Activated naive CD4-positive, alpha-beta T cell (primary cell): ENCODE data around the gene UBE4A.

ENCODE experiments used
- DNase-seq, 4 experiments: peaks; one replicate each; lab custom pipeline; 2025; lab: John Stamatoyannopoulos, UW

Gene UBE4A

DNA sequence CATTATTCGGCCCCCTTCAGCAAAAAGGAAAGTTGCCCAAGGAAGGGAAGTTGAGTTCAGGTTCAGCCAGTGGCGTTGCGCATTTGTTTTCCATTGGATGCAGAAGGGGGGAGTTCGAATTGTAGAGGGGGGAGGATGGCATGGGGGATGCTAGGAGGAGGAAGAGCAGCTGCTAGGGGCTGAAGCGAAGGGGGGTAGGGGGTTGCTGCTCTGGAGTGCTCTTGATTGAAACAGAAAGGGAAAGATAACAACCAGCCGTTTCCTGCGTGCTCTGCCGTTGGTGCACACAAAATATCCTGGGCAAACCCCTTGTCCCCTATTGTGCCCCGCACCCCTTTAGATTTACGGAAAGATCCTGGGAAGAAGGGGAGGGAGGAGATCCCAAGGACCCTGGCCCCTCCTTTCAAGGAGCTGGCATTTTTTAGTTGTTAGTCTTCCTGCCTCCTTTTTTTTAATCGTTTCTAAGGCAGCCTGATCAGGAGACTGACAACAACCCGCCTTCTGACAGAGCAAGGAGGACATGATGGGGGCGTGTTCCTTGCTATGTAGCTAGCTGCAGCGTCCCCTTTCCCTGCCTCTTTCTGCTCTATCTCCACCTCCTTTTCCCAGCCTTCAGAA, 79.0 kb downstream of the UBE4A start:
- DNase-seq: peak in 3 of 4 experiments; percentile 8 to 40 (median 19)

DNA sequence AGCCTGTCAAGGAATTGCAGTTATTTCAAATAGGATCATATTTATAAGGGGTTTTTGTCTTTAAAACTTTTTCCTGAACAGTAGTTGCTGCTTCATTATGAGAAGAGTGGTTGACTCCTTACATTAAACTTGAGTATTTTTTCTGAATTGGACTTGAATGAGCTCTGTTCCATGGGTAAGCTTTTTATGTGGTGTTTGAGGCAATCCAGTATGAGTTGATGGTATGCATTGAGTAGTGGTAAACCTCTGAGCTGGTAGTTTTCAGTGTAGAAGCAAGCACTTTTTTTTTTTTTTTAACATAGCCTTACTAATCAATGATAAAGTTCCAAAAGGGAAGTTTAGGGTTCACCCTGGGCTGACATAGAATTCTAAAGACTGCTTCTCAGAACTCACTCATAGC, 80.2 kb downstream of the UBE4A start:
- no peak for DNase-seq

DNA sequence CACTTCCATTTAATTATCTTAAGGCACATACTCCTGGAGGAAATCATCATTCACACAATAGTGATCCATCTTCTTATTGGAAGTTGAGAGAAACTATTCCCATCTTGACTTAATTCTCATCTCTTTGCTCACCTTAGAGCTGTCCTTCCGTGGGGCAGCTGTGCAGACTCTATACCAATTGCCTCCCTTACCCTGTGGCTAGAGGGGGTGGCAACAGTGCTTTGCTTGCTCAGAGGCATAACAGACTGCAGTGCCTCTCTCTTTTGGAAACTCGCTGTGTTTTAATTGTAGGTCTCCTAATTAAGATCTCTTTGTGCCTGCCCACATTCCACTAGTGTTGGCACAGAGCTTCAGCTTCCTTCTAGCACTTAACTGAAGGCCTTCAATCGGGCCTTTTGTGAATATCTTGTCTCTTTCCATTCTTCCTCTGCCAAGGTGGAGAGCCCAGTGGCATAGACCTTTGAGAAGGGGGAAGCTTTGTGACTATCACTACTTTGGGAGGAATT, 82.4 kb downstream of the UBE4A start:
- DNase-seq: no peak

DNA sequence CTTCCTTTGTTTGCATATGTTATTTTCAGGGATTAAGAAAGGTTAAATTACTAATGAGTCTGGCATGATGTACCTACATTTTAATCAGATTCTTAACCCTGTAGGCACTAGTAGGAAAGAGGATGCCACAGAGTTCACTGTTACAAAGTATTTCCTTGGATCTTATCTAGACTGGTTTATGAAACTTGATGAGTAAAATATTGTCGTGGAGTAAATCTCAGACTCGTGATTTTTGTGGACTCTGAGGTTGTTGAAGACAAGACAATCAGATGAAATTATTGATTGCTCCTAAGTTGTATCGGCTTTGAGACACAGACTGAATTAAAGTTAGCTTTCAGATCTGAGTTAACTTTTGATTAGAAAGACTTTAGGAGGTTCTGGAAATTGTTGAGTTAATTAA, 82.9 kb downstream of the UBE4A start:
- no peak for DNase-seq

DNA sequence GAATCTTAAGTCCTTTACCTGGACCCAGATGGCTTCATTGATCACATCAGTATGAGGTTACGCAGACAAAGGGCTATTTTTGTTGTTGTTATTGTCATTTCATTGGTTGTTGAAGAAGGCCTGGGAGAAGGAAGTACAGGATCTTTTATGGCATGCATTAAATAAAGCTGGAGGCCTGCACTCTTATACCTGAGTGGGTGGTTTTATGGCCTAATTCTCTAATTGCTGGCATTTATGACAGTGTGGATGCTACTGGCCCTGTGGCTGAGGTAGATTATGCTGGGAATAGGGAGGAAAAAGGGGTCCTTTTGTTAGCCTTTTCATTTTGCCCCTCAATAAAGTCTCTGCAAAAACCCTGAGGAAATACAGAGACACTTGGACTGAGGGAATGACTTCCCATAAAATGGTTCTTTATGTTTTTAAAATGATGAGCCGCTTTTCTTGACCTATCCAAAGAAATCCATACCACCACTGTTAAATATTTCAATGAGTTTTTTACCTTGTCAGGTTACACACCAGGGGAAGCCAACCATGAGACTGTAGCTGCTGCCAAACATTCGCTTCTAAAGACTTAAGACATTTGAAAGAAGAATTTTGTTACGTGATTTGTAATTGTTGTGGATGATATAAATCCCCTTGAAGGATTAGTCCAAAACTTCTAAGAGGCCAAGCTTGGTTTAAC, 83.6 kb downstream of the UBE4A start:
- DNase-seq: no peak

DNA sequence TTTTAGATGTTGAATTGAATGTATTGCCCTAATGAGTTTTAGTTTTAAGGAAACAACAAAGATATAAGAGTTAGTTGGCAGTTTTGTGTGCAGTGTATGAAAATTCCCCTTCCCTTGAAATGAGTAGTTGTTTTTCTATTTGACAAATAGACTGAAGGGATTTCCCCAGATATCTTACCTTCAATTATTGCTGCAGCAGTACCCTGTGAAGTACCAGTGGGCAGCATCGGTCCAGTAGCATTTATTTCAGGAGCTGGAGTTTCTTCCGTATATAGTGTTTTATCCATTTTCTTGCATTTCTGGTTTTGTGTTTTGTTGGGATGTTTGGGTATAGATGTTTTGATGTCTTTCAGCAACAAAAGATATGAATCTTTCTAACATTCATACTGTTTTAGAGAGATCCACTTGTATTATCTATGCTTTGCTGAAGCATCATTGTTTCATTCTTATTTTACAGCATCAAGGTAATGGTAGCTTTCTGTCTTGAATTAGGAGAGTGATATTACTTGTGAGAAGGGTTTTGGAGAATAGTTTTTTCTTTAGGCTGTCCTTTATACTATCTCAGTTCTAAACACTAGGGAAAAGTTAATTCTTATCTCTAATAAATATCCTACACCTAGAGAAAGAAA, 84.3 kb downstream of the UBE4A start:
- DNase-seq: no peak

DNA sequence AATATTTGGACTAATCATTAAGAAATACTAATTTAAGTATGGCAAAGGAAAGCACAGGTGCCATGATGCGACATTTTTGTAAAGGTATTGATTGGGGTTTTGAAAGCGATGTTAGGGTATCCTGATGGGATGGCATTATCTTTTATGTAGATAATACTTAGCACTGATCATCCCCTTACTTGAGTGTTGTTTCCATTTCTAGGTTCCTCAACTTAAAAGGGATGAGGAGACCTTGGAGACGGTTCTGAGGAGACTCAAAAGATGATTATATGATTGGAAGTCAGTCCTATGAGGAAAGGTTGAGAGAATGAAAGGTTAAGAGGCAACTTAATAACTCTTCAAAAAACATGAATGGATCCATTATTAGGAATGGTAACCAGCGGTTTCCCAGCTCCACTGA, 88.0 kb downstream of the UBE4A start:
- DNase-seq: no peak

DNA sequence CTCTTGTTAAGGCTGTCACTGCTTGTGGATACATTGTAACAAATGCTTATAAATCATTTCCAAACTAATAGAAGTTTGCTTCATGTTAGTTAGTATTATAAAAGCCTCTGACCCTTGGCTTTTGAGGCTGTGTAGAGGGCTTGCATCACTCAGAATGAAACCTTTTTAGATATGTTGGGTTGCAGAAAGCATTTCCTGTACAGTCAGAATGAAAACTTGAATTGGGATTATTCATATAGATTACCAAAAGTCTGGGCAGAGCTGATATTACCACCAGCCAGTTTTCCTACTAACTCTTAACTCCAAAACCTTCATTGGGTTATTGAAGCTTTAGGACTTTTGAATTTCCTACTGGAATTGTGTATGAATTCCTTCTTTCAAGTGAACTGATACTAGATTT, 88.9 kb downstream of the UBE4A start:
- no peak for DNase-seq
